GM19351 (cell line): ENCODE data around the gene KIAA0040.

Source experiments
- ATAC-seq: cut with Tn5 transposase; IDR thresholded peaks from one replicate; pipeline ENCODE4 v1.9.1; 2021; ENCODE audit warnings: mild to moderate bottlenecking, moderate library complexity; ENCODE audit not compliant: unreplicated experiment

Gene KIAA0040

DNA sequence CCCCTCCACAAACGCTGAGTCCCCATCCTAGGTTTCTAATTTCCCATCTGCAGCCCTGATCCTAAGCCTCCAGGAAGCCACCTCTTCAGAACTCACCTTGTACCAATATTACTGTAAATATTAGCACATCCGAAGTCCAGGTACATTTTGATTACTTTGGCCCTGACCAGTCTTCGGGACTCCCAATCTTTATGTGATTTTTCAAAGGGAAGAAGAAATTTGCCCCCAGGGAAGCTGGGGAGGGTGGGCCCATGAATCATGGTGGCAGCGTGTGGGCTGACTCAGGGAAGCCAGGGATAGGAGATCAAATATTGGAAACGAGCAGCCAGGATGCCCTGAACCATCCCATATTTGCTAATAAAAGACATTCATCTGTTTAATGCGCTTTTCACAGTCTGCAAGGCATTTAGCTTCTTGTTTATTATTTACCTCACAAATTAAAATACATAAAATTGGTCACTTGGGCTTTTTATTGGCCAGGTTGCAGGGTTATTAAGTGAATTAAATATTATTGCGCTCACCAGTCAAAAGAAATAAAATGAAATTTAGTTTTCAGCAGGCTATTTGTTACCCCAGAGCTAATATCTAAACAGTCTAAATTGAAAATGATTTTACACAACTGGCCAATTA lies 46.6 kb downstream of the KIAA0040 start:
- no peak for ATAC-seq

- no peak for ATAC-seq
These were observed 54.0 kb downstream of the KIAA0040 start for GRCh38 chr1:175138579-175138978.

GRCh38 chr1:175137369-175137768 lies 55.2 kb downstream of the KIAA0040 start:
- ATAC-seq: no peak

GRCh38 chr1:175136246-175136645 lies 56.3 kb downstream of the KIAA0040 start:
- no peak for ATAC-seq

DNA sequence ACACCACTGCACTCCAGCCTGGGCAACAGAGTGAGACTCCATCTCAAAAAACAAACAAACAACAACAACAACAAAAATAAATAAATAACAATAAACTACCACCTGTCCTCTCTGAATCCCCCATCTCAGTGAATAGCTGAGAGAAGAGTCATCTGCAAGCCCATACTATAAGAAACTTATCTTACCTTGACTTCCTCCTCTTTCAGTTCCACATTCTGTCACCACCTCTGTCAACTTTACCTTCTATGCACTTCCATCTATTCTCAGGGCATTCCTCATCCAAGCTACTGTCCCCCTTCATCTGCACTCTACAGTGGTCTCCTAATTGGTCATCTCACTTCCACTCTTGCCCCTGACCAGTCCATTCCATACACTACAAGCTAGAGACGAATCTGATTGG lies 58.1 kb downstream of the KIAA0040 start:
- peak; percentile 44 for ATAC-seq

GRCh38 chr1:175133673-175134435 lies 58.7 kb downstream of the KIAA0040 start:
- peak; percentile 82 for ATAC-seq

- no peak for ATAC-seq
These were observed 60.1 kb downstream of the KIAA0040 start for GRCh38 chr1:175132436-175132835.

DNA sequence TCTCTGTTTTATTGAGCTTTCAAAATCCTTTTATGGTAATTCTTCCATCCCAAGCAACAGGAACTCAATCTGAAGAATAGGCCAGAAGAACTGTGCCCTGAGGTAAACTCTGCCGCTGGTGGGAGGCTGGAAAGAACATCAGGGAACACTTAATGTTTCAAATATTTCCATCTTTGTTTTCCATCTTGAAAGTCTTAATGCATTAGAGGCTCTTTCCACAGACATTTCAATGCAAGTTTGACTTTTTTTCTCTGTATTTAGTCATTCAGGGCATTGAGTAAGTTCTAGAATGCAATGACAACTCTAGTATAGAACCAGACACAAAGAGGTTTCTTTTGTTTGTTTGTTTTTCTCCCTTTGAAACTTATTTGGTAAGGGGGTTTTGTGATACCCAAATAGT lies 61.5 kb downstream of the KIAA0040 start:
- ATAC-seq: no peak

GRCh38 chr1:175130649-175131045 lies 61.9 kb downstream of the KIAA0040 start:
- no peak for ATAC-seq

- no peak for ATAC-seq
These were observed 62.5 kb downstream of the KIAA0040 start for GRCh38 chr1:175129997-175130648.

DNA sequence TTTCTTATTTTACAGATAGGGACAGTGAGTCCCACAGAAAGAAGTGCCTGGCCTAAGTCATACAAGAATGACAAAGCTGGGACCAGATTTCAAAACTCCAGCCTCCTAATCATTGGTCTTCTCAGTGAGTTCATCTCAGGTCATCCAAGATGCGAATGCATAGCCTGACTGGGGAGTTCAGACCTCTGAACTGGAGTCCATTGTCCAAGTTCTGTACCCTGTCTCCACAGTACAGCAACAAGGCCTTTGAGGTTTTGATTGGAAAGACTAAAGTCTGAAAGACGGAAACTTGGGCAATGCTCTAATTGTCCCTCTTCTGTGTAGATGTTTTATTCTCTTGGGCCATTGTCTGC lies 63.0 kb downstream of the KIAA0040 start:
- ATAC-seq: no peak

DNA sequence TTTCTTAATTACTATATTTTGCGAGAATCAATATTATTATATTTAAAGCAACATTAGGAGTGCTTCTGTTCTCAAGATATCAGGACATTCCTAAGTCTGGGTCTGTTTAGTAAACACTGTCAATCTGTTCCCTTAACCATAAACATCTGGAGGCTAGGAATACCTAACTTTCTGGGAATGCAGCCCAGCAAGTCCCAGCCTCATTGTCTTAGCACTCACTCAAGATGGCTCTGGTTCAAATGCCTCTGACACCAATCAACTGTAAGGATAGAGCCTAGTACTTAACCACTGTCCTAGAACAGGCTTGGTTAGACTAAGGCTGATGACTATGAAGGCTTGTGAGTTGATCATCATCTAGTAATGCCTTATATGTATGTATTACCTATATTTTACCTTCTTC lies 63.4 kb downstream of the KIAA0040 start:
- no peak for ATAC-seq

DNA sequence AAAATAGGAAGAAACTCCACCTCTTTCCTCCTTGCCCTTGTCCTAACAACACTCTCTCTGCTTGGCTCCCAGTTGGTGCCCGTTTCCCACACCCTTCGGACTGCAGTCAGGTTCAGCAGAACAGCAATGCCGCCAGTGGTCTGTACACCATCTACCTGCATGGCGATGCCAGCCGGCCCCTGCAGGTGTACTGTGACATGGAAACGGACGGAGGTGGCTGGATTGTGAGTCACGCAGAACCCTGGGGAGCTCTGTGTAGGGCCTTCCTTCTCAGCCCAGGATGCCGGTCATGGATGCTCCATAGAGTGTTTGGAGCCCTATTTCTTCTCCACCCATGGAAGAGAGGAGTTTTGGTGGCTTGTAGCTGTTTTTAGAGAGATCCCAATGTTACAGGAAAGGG lies 64.1 kb downstream of the KIAA0040 start:
- no peak for ATAC-seq

GRCh38 chr1:175127565-175127964 lies 65.0 kb downstream of the KIAA0040 start:
- no peak for ATAC-seq

- no peak for ATAC-seq
These were observed 66.2 kb downstream of the KIAA0040 start for GRCh38 chr1:175126347-175126746.

GRCh38 chr1:175124861-175125260 lies 67.7 kb downstream of the KIAA0040 start:
- ATAC-seq: no peak

GRCh38 chr1:175120511-175120910 lies 72.1 kb downstream of the KIAA0040 start:
- no peak for ATAC-seq

DNA sequence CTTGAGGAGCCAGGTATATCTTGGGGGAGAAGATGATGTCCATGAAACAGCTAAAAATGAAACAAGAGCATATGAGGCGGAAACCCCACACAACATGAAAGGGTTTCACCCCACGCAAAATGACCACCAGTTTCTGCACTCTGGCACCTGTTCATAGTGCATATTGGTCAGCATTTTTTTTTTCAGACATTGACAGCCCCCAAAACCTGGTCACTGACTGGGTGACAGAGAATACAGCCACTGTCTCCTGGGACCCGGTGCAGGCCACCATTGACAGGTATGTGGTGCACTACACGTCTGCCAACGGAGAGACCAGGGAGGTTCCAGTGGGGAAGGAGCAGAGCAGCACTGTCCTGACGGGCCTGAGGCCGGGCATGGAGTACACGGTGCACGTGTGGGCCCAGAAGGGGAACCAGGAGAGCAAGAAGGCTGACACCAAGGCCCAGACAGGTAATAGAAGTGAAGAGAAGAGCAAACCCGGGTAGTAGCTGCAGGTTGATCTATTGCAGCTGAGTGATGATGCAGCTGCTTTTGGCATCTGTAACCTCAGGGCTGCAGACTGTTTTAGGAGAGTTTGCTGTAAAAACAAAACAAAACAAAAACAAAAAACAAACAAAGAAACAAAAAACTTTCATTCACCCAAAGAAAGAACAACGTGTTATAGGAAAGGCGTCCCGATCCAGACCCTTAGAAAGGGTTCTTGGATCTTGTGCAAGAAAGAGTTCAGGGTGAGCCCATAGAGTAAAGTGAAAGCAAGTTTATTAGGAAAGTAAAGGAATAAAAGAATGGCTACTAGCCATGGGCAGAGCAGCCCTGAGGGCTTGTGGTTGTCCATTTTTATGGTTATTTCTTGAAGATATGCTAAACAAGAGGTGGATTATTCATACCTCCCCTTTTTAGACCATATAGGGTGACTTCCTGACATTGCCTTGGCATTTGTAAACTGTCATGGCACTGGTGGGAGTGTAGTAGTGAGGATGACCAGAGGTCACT lies 73.9 kb downstream of the KIAA0040 start:
- no peak for ATAC-seq

DNA sequence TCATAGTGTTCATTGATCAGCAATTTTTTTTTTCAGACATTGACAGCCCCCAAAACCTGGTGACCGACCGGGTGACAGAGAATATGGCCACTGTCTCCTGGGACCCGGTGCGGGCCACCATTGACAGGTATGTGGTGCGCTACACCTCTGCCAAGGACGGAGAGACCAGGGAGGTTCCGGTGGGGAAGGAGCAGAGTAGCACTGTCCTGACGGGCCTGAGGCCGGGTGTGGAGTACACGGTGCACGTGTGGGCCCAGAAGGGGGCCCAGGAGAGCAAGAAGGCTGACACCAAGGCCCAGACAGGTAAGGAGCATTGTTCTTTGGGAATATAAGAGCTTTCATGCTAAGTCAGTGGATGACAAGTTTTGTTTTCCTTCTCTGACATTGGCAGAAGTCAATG lies 75.7 kb downstream of the KIAA0040 start:
- no peak for ATAC-seq

GRCh38 chr1:175116210-175116798 lies 76.3 kb downstream of the KIAA0040 start:
- ATAC-seq: no peak

- ATAC-seq: no peak
These were observed 77.6 kb downstream of the KIAA0040 start for GRCh38 chr1:175114996-175115395.
